Muscle layer of colon (tissue), 2 donors: ENCODE results near the gene PPP1R26.
"Not testable (repeated sequence)": the region's sequence is repeated elsewhere in the genome, so short reads cannot be mapped to it uniquely, and the experiment has no call there.

Source experiments
- H3K27ac ChIP-seq: one replicate; pipeline ENCODE4 v1.7.0; 2013; ENCODE audit warnings: low read depth, mild to moderate bottlenecking, low read length, moderate library complexity
- H3K27me3 ChIP-seq, 2 donors: one replicate each; pipeline ENCODE4 v1.7.0; 2013; ENCODE audit warnings: low read length in 2 of 2, mild to moderate bottlenecking in 2 of 2; ENCODE audit not compliant: insufficient read depth in 2 of 2, control insufficient read depth in 1 of 2
- H3K36me3 ChIP-seq: one replicate; pipeline ENCODE4 v1.7.0; 2013; ENCODE audit warnings: mild to moderate bottlenecking, low read length; ENCODE audit not compliant: insufficient read depth
- H3K4me1 ChIP-seq: one replicate; pipeline ENCODE4 v1.7.0; 2013; ENCODE audit warnings: mild to moderate bottlenecking, low read length; ENCODE audit not compliant: insufficient read depth
- H3K4me3 ChIP-seq, 2 donors: one replicate each; pipeline ENCODE4 v1.7.0; 2013; ENCODE audit warnings: low read length in 2 of 2, low read depth in 1 of 2, mild to moderate bottlenecking in 1 of 2, moderate library complexity in 1 of 2
- H3K9ac ChIP-seq: one replicate; pipeline ENCODE4 v1.7.0; 2013; ENCODE audit warnings: low read length
- H3K9me3 ChIP-seq: one replicate; pipeline ENCODE4 v1.7.0; 2013; ENCODE audit warnings: mild to moderate bottlenecking, low read length
- donor health status: abdominal sarcoma.
- donor health status: Adenocarcinoma of cecum.

Gene PPP1R26

DNA sequence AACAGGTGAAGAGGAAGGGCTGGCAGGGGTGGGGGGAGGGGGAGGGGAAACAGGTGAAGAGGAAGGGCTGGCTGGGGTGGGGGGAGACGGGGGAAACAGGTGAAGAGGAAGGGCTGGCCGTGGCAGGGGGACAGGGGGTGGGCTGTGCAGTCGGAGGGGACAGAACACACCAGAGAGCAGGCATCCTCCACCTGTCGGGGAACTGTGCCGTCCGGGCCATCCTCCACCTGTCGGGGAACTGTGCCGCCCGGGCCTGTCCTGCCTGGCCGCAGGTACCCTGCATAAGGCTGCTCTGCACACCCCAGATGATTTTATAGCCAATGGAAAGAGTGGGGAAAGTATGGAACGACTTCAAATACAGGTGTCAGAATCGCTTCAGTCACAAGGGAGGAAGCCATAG, 32.5 kb upstream of the PPP1R26 start:
- H3K27ac ChIP-seq, result no peak overlapping the region
- no peaks in the 10 kb centered on the region for H3K4me1 ChIP-seq
- no peak overlapping the region for H3K9ac ChIP-seq
- H3K27me3 ChIP-seq, result peaks cover 0 to 4% of the 10 kb centered on the region in 2 donors
- H3K9me3 ChIP-seq, result no peaks in the 10 kb centered on the region
- no peaks in the 10 kb centered on the region for H3K36me3 ChIP-seq
- H3K4me3 ChIP-seq, result no peak overlapping the region

- Histone ChIP-seq H3K36me3 (no peaks in the 10 kb centered on the region), H3K4me3 (no peak overlapping the region), H3K9ac (no peak overlapping the region), H3K27me3 (peaks cover 0 to 4% of the 10 kb centered on the region in 2 donors), H3K4me1 (no peaks in the 10 kb centered on the region), H3K27ac (no peak overlapping the region), H3K9me3 (no peaks in the 10 kb centered on the region)
Observed at GRCh38 chr9:135448663-135449100, 30.9 kb upstream of the PPP1R26 start.

DNA sequence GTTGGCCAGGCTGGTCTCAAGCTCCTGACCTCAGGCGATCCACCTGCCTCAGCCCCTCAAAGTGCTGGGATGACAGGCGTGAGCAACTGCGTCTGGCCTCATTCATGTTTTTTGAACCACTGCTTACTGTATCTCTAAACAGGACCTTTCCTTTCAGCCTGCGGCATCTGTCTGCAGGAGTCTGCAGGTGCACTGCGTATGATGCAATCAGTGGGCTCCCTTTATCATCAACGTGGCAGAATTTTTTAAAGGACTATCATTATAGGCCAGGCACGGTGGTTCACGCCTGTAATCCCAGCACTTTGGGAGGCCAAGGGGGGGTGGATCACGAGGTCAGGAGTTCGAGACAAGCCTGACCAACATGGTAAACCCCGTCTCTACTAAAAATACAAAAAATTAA, 30.1 kb upstream of the PPP1R26 start:
- not testable (repeated sequence) for H3K36me3 ChIP-seq, H3K9me3 ChIP-seq, H3K4me3 ChIP-seq, H3K4me1 ChIP-seq, H3K27me3 ChIP-seq, H3K9ac ChIP-seq, H3K27ac ChIP-seq

DNA sequence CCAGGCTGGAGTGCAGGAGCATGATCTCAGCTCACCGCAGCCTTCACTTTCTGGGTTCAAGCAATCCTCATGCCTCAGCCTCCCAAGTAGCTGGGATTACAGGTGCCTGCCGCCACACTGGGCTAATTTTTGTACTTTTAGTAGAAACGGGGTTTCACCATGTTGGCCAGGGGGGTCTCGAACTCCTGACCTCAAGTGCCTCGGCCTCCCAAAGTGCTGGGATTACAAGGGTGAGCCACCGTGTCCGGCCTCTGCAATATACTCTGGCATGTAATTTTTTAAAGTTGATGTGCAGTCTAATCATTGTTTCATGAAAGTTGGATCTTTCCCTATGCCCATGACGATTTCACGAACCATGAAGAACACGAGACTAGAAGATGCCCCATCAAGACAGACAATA, 28.6 kb upstream of the PPP1R26 start:
- Histone ChIP-seq H3K4me1 (no peaks in the 10 kb centered on the region), H3K36me3 (no peaks in the 10 kb centered on the region), H3K9me3 (no peaks in the 10 kb centered on the region), H3K9ac (no peak overlapping the region), H3K27ac (no peak overlapping the region), H3K27me3 (peaks cover 0 to under 1% of the 10 kb centered on the region in 2 donors), H3K4me3 (no peak overlapping the region)

GRCh38 chr9:135451909-135452308, 27.7 kb upstream of the PPP1R26 start:
- H3K4me3 ChIP-seq, H3K27me3 ChIP-seq, H3K9me3 ChIP-seq, H3K4me1 ChIP-seq, H3K9ac ChIP-seq, H3K27ac ChIP-seq, H3K36me3 ChIP-seq: not testable (repeated sequence)

DNA sequence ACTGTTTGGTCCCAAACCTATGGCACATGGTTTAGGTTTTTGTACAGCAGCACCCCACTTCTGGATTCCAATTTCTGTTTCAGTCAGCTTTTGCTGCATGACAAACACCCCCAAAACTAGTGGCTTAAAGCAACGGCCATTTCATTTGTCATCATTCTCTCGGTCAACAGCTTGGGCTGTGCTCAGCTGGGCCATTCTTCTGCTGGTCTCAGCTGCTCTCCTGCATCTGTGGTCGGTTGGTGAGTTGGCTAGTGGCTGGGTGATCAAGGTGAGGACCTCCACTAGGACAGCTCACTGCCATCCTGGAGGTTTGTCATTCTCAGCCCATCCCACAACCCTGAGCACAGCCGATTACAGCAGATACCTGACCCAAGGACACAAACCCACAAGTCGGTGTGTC, 24.8 kb upstream of the PPP1R26 start:
- Histone ChIP-seq H3K9me3 (no peaks in the 10 kb centered on the region), H3K27ac (no peak overlapping the region), H3K9ac (no peak overlapping the region), H3K4me3 (no peak overlapping the region), H3K27me3 (peaks cover 0 to 4% of the 10 kb centered on the region in 2 donors), H3K36me3 (no peaks in the 10 kb centered on the region), H3K4me1 (no peaks in the 10 kb centered on the region)

- Histone ChIP-seq H3K27ac (no peak overlapping the region), H3K27me3 (peaks cover 0 to 4% of the 10 kb centered on the region in 2 donors), H3K4me1 (no peaks in the 10 kb centered on the region), H3K36me3 (no peaks in the 10 kb centered on the region), H3K9ac (no peak overlapping the region), H3K4me3 (no peak overlapping the region), H3K9me3 (no peaks in the 10 kb centered on the region)
Observed at GRCh38 chr9:135455401-135456030, 24.1 kb upstream of the PPP1R26 start.

- Histone ChIP-seq H3K27me3 (peaks cover 0 to 4% of the 10 kb centered on the region in 2 donors), H3K4me3 (no peak overlapping the region), H3K4me1 (no peaks in the 10 kb centered on the region), H3K27ac (no peak overlapping the region), H3K9me3 (no peaks in the 10 kb centered on the region), H3K36me3 (no peaks in the 10 kb centered on the region), H3K9ac (no peak overlapping the region)
Observed at GRCh38 chr9:135456436-135457104, 23.0 kb upstream of the PPP1R26 start.

GRCh38 chr9:135458478-135458877, 21.1 kb upstream of the PPP1R26 start:
- not testable (repeated sequence) for H3K4me1 ChIP-seq, H3K27me3 ChIP-seq, H3K9me3 ChIP-seq, H3K9ac ChIP-seq, H3K4me3 ChIP-seq, H3K36me3 ChIP-seq, H3K27ac ChIP-seq

GRCh38 chr9:135461936-135462335, 17.6 kb upstream of the PPP1R26 start:
- Histone ChIP-seq H3K9ac (no peak overlapping the region), H3K9me3 (no peaks in the 10 kb centered on the region), H3K27ac (no peak overlapping the region), H3K4me1 (no peaks in the 10 kb centered on the region), H3K27me3 (peaks cover 0 to 3% of the 10 kb centered on the region in 2 donors), H3K4me3 (no peak overlapping the region), H3K36me3 (no peaks in the 10 kb centered on the region)

DNA sequence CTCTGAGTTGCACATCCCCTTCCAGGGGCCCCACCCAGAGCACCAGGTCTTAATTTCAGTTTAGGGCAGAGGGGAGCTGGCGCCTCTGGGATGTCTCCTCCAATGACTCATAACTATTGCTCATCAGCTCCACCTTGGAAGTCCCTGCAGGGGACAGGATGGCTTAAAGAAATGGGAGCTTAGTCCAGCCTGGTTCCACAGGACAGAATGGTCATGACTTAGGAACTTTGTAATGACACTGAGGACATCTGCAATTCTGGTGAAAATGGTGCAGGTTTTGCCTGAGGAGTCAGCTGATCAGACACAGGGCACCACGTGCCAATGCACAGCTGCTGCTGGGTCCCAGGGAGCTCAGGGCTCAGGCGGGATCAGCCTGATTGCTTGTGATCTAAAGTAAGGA, 16.4 kb upstream of the PPP1R26 start:
- H3K27me3 ChIP-seq, result no peaks in the 10 kb centered on the region
- H3K9me3 ChIP-seq, result no peaks in the 10 kb centered on the region
- H3K4me3 ChIP-seq, result no peak overlapping the region
- no peaks in the 10 kb centered on the region for H3K4me1 ChIP-seq
- no peak overlapping the region for H3K27ac ChIP-seq
- no peak overlapping the region for H3K9ac ChIP-seq
- no peaks in the 10 kb centered on the region for H3K36me3 ChIP-seq

- Histone ChIP-seq H3K4me1 (no peaks in the 10 kb centered on the region), H3K9me3 (no peaks in the 10 kb centered on the region), H3K27ac (no peak overlapping the region), H3K4me3 (no peak overlapping the region), H3K36me3 (no peaks in the 10 kb centered on the region), H3K9ac (no peak overlapping the region), H3K27me3 (no peaks in the 10 kb centered on the region)
Observed at GRCh38 chr9:135464181-135464580, 15.4 kb upstream of the PPP1R26 start.
